HL-60/S4 treated with retinoic acid at 250 ng/mL for 4 days and 3 days (cell line): ENCODE results near the gene MAZ.
"Not testable (repeated sequence)": the region's sequence is repeated elsewhere in the genome, so short reads cannot be mapped to it uniquely, and the experiment has no call there.

ENCODE experiments used
- in situ Hi-C: fragments of 300-500 bp; cut with MboI; formaldehyde crosslinking; loops from 2 replicates; pipeline ENCODE4 v1.7.0; 2022; ENCODE audit warnings: low sequenced_read_pairs

The MAZ gene

DNA sequence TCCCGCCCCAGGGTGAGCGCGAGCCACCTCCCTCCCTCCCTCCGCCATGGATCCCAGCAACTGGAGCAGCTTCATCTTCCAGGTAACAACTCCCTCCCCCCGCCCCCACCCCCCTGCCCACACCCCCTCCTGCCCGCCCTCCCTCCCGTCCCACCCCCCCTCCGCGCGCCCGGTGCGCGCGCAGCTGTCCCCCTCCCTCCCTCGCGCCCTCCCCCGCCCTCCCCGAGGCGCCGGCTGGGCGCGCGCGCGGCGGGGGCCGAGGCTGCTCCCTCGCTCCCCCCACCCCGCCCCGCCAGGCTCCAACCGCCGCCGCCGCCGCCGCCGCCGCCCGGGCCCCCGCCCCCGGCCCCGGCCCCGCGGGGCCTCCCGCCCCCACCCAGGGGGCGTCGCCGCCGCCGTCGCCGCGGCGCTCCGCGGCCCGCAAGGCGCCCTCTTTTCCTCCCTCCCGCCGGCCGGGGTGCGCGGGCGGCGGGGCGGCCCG, at the start of gene MAZ:
MAZ (plus strand) TSS at position 431 of the 481 bp plus-strand sequence. CDS start 173 bp downstream, outside the sequence.
- in situ Hi-C loops, result no loop called here

GRCh38 chr16:29756654-29757053, 49.7 kb upstream of the MAZ start:
- in situ Hi-C loops, result no loop called here

GRCh38 chr16:29757086-29757485, 49.2 kb upstream of the MAZ start:
- in situ Hi-C loops, result not testable (repeated sequence)

DNA sequence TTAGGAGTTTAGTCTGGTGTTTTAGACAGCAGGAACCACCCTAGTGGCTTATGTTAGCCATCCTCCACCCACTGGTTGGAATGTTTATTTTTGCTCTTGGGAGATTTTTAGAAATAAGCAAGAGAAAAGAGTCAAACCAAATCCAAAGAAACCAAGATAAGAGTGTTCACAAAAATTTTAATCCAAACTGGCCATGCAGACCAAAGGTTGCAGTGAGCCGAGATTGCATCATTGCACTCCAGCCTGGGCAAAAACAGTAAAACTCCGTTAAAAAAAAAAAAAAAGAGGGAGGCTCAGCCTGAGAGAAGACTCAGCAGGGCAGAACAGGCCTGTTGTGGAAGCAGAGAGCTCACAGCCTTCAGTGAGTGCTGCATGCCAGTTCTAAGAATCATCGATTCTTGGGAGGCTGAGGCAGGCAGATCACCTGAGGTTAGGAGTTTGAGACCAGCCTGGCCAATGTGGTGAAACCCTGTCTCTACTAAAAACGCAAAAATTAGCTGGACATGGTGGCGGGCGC, 48.3 kb upstream of the MAZ start:
- in situ Hi-C loops, result no loop called here

GRCh38 chr16:29760567-29761279, 45.6 kb upstream of the MAZ start:
- in situ Hi-C loops, result no loop called here

GRCh38 chr16:29761280-29761651, 45.1 kb upstream of the MAZ start:
- in situ Hi-C loops, result not testable (repeated sequence)

- in situ Hi-C loops, result no loop called here
Measured at GRCh38 chr16:29761882-29762281, 44.4 kb upstream of the MAZ start.

- in situ Hi-C loops, result no loop called here
Measured at GRCh38 chr16:29763326-29763725, 43.0 kb upstream of the MAZ start.

DNA sequence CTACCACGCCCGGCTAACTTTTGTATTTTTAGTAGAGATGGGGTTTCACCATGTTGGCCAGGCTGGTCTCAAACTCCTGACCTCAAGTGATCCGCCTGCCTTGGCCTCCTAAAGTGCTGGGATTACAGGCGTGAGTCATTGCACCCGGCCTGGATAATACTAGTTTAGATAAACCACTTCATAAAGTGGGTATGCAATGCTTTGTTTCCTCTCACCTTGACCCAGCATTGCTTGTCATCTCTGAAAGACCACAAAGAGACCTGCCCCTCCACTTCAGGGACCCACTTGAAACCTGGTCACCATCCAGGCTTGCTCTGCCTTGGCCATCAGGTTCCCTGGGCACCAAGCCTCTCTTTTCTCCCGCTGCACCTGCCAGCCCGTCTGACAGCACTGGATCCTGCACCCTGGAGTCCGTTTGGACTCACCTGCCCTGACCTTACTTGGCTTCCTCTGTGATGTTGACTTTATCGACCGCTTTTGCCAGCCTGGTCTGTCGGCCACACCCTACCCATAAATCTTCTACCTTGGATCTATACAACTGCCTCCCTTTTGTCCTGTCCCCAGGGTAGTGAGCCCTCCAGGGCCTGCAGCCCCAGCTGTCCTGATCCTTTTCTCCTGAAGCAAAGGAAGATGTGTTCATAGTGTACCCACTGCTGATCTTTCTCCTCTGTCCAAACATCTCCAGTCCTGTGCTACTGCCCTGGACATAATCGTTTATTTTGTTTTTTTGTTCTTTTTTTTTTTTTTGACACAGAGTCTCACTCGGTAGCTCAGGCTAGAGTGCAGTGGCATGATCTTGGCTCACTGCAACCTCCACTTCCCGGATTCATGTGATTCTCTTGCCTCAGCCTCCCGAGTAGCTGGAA, 40.9 kb upstream of the MAZ start:
- in situ Hi-C loops, result no loop called here

DNA sequence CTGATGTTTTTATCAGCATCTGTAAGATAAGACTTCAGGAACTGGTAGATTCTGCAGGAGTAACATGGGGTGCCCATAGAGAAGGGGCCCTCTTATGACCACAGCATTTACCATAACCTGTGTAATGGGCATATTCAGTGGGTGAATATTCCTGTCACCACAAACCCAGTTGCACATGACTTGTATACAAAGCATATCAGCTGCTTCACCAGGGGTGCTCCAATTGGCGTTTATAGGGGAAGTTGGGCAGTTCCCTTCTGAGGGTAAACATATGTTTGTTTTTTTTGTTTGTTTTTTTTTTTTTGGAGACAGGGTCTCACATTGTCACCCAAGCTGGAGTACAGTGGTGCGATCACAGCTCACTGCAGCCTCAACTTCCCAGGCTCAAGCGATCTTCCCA, 39.8 kb upstream of the MAZ start:
- in situ Hi-C loops, result no loop called here

- in situ Hi-C loops, result no loop called here
Measured at GRCh38 chr16:29767062-29767461, 39.3 kb upstream of the MAZ start.

DNA sequence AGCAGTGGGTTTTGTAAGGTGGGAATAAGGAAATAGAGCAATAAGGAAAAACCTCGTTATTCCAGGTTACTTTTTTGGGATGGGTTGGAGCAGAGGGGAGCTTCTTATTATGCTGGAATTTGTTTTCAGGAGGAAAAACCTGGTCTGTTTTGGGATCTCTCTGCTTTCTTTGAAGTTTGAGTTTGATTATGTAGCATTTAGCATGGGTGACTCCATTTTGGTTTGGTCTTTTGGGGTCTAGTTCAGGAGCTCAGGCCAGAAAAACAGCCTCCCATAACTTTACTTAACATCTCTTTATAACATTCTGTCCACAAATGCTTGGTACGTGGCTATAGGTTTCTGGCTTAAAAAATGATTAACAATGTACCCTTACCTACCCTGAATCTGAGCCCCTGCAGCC, 36.8 kb upstream of the MAZ start:
- in situ Hi-C loops, result no loop called here

DNA sequence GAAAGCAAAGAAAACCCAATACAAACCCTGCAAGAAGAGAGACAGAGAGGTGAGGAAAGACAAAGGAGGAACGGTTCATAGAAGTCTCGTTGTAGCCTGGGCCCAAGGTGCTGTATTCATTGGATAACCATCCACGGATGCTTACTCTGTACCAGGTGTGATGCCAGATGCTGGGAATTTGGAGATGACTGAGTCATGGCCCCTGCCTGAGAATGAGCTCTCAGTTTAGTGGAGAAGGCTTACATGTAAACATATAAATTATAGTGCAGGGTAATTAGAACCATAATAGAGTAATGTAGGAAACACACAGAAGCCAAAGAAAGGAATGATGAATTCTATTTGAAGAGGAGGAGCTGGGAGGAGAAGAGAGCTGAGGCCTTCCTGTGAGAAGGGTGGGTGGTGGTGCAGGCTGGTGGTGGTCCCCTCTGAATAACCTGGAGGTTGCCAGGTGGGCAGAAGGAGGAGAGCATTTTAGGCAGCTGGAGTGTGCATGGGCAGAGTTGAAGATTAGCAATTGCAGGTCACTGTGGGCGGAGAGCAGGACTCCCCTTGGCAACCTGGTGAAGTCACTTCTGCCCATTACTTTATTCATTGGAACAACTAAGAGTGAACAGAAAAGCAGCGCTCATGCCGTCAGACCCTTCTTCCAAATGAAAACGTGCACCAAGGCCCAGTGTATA, 35.9 kb upstream of the MAZ start:
- in situ Hi-C loops, result no loop called here

- in situ Hi-C loops, result not testable (repeated sequence)
Measured at GRCh38 chr16:29772330-29772729, 34.0 kb upstream of the MAZ start.

- in situ Hi-C loops, result no loop called here
Measured at GRCh38 chr16:29774730-29775129, 31.6 kb upstream of the MAZ start.

- in situ Hi-C loops, result no loop called here
Measured at GRCh38 chr16:29775742-29776408, 30.5 kb upstream of the MAZ start.

- in situ Hi-C loops, result no loop called here
Measured at GRCh38 chr16:29777576-29778350, 28.6 kb upstream of the MAZ start, which contains the start of gene ZG16. ZG16 (plus strand) TSS chr16:29778256; CDS start chr16:29779267, 1,011 bp downstream.

- in situ Hi-C loops, result no loop called here
Measured at GRCh38 chr16:29779474-29779873, 26.9 kb upstream of the MAZ start.

DNA sequence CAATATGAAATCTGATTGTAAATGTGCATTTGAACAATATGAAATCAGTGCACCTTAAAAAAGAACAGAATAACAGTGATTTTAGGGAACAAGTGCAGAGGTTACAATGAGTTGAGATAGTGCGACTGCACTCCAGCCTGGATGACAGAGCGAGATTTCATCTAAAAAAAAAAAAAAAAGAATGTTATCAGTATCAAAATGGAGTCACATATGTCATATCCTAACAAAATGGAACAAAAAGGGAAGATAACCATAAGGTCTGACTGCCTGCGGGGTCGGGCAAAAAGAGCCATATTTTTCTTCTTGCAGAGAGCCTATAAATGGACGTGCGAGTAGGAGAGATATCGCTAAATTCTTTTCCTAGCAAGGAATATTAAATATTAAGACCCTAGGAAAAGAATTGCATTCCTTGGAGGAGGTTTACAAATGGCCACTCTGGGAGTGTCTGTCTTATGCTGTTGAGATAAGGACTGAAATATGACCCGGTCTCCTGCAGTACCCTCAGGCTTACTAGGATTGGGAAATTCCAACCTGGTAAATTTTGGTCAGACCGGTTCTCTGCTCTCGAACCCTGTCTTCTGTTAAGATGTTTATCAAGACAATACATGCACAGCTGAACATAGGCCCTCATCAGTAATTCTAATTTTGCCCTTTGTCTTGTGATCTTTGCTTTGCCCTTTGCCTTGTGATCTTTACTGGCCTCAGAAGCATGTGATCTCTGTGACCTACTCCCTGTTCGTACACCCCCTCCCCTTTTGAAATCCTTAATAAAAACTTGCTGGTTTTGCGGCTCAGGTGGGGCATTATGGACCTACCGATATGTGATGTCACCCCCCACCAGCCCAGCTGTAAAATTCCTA, 23.0 kb upstream of the MAZ start:
- in situ Hi-C loops, result not testable (repeated sequence)
